H1 (cell line): ENCODE measurements around the gene FAM184B. TPM values are rescaled to one million over a fixed set of nuclear protein-coding genes. Genes with fewer than 3 reads are reported as not detected.

ENCODE experiments used
- CTCF ChIA-PET: fragments of 300-600 bp; sonication (Branson Sonifier 250); formaldehyde crosslinking; loops from one replicate; lab custom pipeline; 2021; ENCODE audit not compliant: partially characterized antibody; lab: Charles Lee
- POLR2A ChIA-PET: fragments of 300-600 bp; sonication (Branson Sonifier 250); formaldehyde crosslinking; loops from one replicate; lab custom pipeline; 2021; ENCODE audit warnings: inconsistent platforms; ENCODE audit not compliant: partially characterized antibody; lab: Charles Lee
- DNase-seq, 2 experiments: peaks; one replicate each; pipeline versions ENCODE4 v3.0.0 to v3.0.0-alpha.2; 2010 to 2022; ENCODE audit warnings: low spot score in 2 of 2, low read depth in 1 of 2, mixed read lengths in 1 of 2
- FAIRE-seq: peaks from 2 replicates; lab custom pipeline; 2011; peaks lifted over from hg19 to GRCh38; lab: Jason Lieb, UNC
- H2AFZ ChIP-seq: 2 replicates; pipeline ENCODE4 v1.8.1; 2012; ENCODE audit warnings: low read length, inconsistent platforms
- H2AK5ac ChIP-seq: 2 replicates; pipeline ENCODE4 v1.6.1; 2013; ENCODE audit warnings: low read depth, low read length
- H2BK120ac ChIP-seq: replicated peaks from 2 replicates; pipeline ENCODE3; 2013; ENCODE audit warnings: low read depth, low read length, inconsistent platforms
- H2BK12ac ChIP-seq: 2 replicates; pipeline ENCODE4 v1.6.1; 2013; ENCODE audit warnings: low read depth, low read length
- H2BK15ac ChIP-seq: 2 replicates; pipeline ENCODE4 v1.6.1; 2013; ENCODE audit warnings: low read length
- H2BK20ac ChIP-seq: 2 replicates; pipeline ENCODE4 v1.6.1; 2013; ENCODE audit warnings: low read length
- H2BK5ac ChIP-seq: 2 replicates; pipeline ENCODE4 v1.6.1; 2013; ENCODE audit warnings: low read depth, low read length
- H3K14ac ChIP-seq: 2 replicates; pipeline ENCODE4 v1.6.1; 2013; ENCODE audit warnings: inconsistent platforms; ENCODE audit not compliant: insufficient read length
- H3K18ac ChIP-seq: 2 replicates; pipeline ENCODE4 v1.6.1; 2013; ENCODE audit warnings: low read length; ENCODE audit errors: extremely low read depth
- H3K23ac ChIP-seq: 2 replicates; pipeline ENCODE4 v1.6.1; 2013; ENCODE audit warnings: inconsistent platforms; ENCODE audit not compliant: insufficient read length
- H3K23me2 ChIP-seq: 2 replicates; pipeline ENCODE4 v1.6.1; 2013; ENCODE audit warnings: low read depth, low read length
- H3K27ac ChIP-seq: 2 replicates; pipeline ENCODE4 v1.6.1; 2011; ENCODE audit warnings: low read depth, low read length, inconsistent platforms
- H3K27me3 ChIP-seq, 4 experiments: replicated peaks in 1 of 4; 1 replicate in 1 of 4; 2 replicates in 3 of 4; pipeline versions ENCODE4 v1.6.1 to v1.8.1; 2011 to 2013; ENCODE audit warnings: low read length in 3 of 4, mild to moderate bottlenecking in 3 of 4, inconsistent platforms in 2 of 4, mixed read lengths in 2 of 4, moderate library complexity in 1 of 4; ENCODE audit not compliant: control insufficient read depth in 3 of 4, insufficient read depth in 3 of 4; ENCODE audit errors: extremely low read depth in 1 of 4
- H3K36me3 ChIP-seq, 4 experiments: 2 replicates each; pipeline versions ENCODE4 v1.6.1 to v1.8.1; 2011 to 2013; ENCODE audit warnings: mild to moderate bottlenecking in 4 of 4, low read length in 3 of 4, moderate library complexity in 2 of 4, control low read depth in 1 of 4, inconsistent platforms in 1 of 4; ENCODE audit not compliant: insufficient read depth in 4 of 4, control insufficient read depth in 2 of 4
- H3K4ac ChIP-seq: replicated peaks from 2 replicates; pipeline ENCODE3; 2013; ENCODE audit warnings: low read length, low read depth, mixed read lengths, inconsistent platforms; ENCODE audit not compliant: insufficient read length
- H3K4me1 ChIP-seq, 4 experiments: replicated peaks in 1 of 4; 1 replicate in 1 of 4; 2 replicates in 3 of 4; pipeline versions ENCODE4 v1.6.1 to v1.8.1; 2011 to 2013; ENCODE audit warnings: low read length in 3 of 4, inconsistent platforms in 2 of 4, mixed read lengths in 1 of 4; ENCODE audit not compliant: insufficient read depth in 4 of 4, control insufficient read depth in 3 of 4
- H3K4me2 ChIP-seq, 2 experiments: 2 replicates each; pipeline versions ENCODE4 v1.6.1 to v1.8.1; 2011 to 2013; ENCODE audit warnings: low read depth in 2 of 2, low read length in 2 of 2, control low read depth in 1 of 2, inconsistent platforms in 1 of 2, mild to moderate bottlenecking in 1 of 2; ENCODE audit not compliant: insufficient read depth in 1 of 2
- H3K4me3 ChIP-seq, 4 experiments: fragments of 200-600, 300-600 bp in 1 of 4; sonication (generic), shearing (Covaris generic), sonication (Bioruptor Twin) in 1 of 4; 2 replicates each; pipeline versions ENCODE4 v1.5.1 to v1.8.1; 2011 to 2016; ENCODE audit warnings: low read length in 4 of 4, low read depth in 3 of 4, control low read depth in 2 of 4, inconsistent platforms in 2 of 4, mild to moderate bottlenecking in 2 of 4, mixed read lengths in 1 of 4, moderate library complexity in 1 of 4; ENCODE audit not compliant: insufficient read depth in 2 of 4; ENCODE audit errors: extremely low read depth in 1 of 4
- H3K56ac ChIP-seq: replicated peaks from 2 replicates; pipeline ENCODE3; 2013; ENCODE audit warnings: low read depth, mild to moderate bottlenecking, mixed read lengths, low read length, inconsistent platforms; ENCODE audit not compliant: insufficient read length
- H3K79me1 ChIP-seq: 2 replicates; pipeline ENCODE4 v1.6.1; 2013; ENCODE audit warnings: low read depth, low read length, control low read depth
- H3K79me2 ChIP-seq, 2 experiments: 2 replicates each; pipeline versions ENCODE4 v1.6.1 to v1.8.1; 2012 to 2013; ENCODE audit warnings: low read length in 2 of 2, mild to moderate bottlenecking in 2 of 2, inconsistent platforms in 1 of 2; ENCODE audit not compliant: insufficient read depth in 2 of 2, control insufficient read depth in 1 of 2
- H3K9ac ChIP-seq, 4 experiments: replicated peaks in 1 of 4; 1 replicate in 1 of 4; 2 replicates in 3 of 4; pipeline versions ENCODE4 v1.6.1 to v1.8.1; 2011 to 2013; ENCODE audit warnings: low read depth in 3 of 4, low read length in 3 of 4, control low read depth in 2 of 4, mild to moderate bottlenecking in 2 of 4, moderate library complexity in 2 of 4, inconsistent platforms in 1 of 4; ENCODE audit errors: extremely low read depth in 1 of 4
- H3K9me3 ChIP-seq, 2 experiments: 2 replicates each; pipeline versions ENCODE4 v1.6.1 to v1.8.1; 2012 to 2013; ENCODE audit warnings: mild to moderate bottlenecking in 2 of 2, moderate library complexity in 2 of 2, control low read depth in 1 of 2, inconsistent platforms in 1 of 2, low read depth in 1 of 2, low read length in 1 of 2, mixed read lengths in 1 of 2; ENCODE audit not compliant: insufficient read depth in 2 of 2
- H4K20me1 ChIP-seq, 2 experiments: replicated peaks in 1 of 2; 2 replicates each; pipeline versions ENCODE3 to v1.8.1; 2011 to 2013; ENCODE audit warnings: inconsistent platforms in 2 of 2, low read length in 2 of 2, mild to moderate bottlenecking in 1 of 2; ENCODE audit not compliant: insufficient read depth in 2 of 2, control insufficient read depth in 1 of 2
- H4K5ac ChIP-seq: 2 replicates; pipeline ENCODE4 v1.6.1; 2013; ENCODE audit warnings: low read length, low read depth, mixed read lengths, inconsistent platforms; ENCODE audit not compliant: insufficient read length
- H4K8ac ChIP-seq: 2 replicates; pipeline ENCODE4 v1.8.0; 2013; ENCODE audit warnings: mild to moderate bottlenecking, moderate library complexity, low read length, inconsistent platforms; ENCODE audit not compliant: insufficient read depth; ENCODE audit errors: extremely low read depth
- H4K91ac ChIP-seq: replicated peaks from 2 replicates; pipeline ENCODE3; 2013; ENCODE audit warnings: low read length, mixed read lengths, inconsistent platforms; ENCODE audit not compliant: insufficient read length
- POLR2A ChIP-seq, 2 experiments: IDR thresholded peaks; 1 replicate in 1 of 2; 2 replicates in 1 of 2; pipeline ENCODE4 v1.6.1; 2011; ENCODE audit warnings: low read depth in 2 of 2, low read length in 2 of 2, mild to moderate bottlenecking in 2 of 2; ENCODE audit errors: control extremely low read depth in 1 of 2
- SIX5 ChIP-seq: IDR thresholded peaks from 2 replicates; pipeline ENCODE4 v1.6.1; 2011; ENCODE audit warnings: mild to moderate bottlenecking, low read depth, low read length
- WGBS, 2 experiments: shearing (Covaris generic) in 1 of 2; methylation state at CpG; one replicate each; pipeline versions ENCODE4 v1.1.6 to v1.1.7; 2013 to 2015; ENCODE audit warnings: low lambda C conversion rate in 2 of 2, mixed read lengths in 2 of 2, inconsistent platforms in 1 of 2, low coverage in 1 of 2, missing lambda C conversion rate in 1 of 2; ENCODE audit not compliant: insufficient replicate concordance in 2 of 2, insufficient coverage in 1 of 2, insufficient read length in 1 of 2; ENCODE audit errors: extremely low coverage in 1 of 2, missing lambda C conversion rate in 1 of 2; 5-methylcytosine and 5-hydroxymethylcytosine counted together
- polyA plus RNA-seq, 7 experiments: library from polyadenylated mRNA; depleted of rRNA in 3 of 7; stranded (reverse) in 5 of 7; unstranded in 2 of 7; fragments of >200 nt in 5 of 7; fragments of 200-250 nt in 2 of 7; gene quantifications; 1 replicate in 5 of 7; 2 replicates in 1 of 7; 4 replicates in 1 of 7; pipeline versions ENCODE4 v1.2.1 to v1.2.3, GENCODE V29; 2011 to 2013; ENCODE audit warnings: missing spikeins in 2 of 7, mixed read lengths in 2 of 7
- total RNA-seq: library from RNA; stranded (reverse); fragmentation: NEBNext Ultra II Directional; extraction: Animal tissue kit (Norgen Biotek cat#: 25700); gene quantifications from 2 replicates; pipeline ENCODE4 v1.2.1, GENCODE V29; 2021

The FAM184B gene
- total and polyA plus RNA-seq, 2 of the 8 experiments (the other 6 are each of a cell fraction or from before 2014, with no cell fraction given) = 0.05 to 0.39 TPM

GRCh38 chr4:17763931-17764330, 17.5 kb downstream of the FAM184B start:
- Histone ChIP-seq H4K8ac (no peak overlapping the region), H3K23me2 (no peaks in the 10 kb centered on the region), H3K18ac (no peak overlapping the region), H2BK15ac (no peak overlapping the region), H3K4ac (no peak overlapping the region), H3K9me3 (peaks cover 0 to 15% of the 10 kb centered on the region in 2 experiments; a peak in 3 of 4 replicates), H2AK5ac (no peak overlapping the region), H2BK5ac (no peak overlapping the region), H3K4me2 (no peak overlapping the region), H4K5ac (no peak overlapping the region), H2AFZ (no peak overlapping the region), H3K9ac (no peak overlapping the region), H4K91ac (no peak overlapping the region), H3K36me3 (no peaks in the 10 kb centered on the region), H3K14ac (no peak overlapping the region), H4K20me1 (no peaks in the 10 kb centered on the region), H3K23ac (no peak overlapping the region), H3K27me3 (no peaks in the 10 kb centered on the region), H3K4me1 (peaks cover 0 to 7% (median 3%) of the 10 kb centered on the region in 4 experiments; a peak in 5 of 7 replicates), H3K4me3 (no peak overlapping the region), H3K56ac (no peak overlapping the region), H3K79me2 (no peaks in the 10 kb centered on the region), H2BK20ac (no peak overlapping the region), H3K27ac (no peak overlapping the region), H2BK120ac (no peak overlapping the region), H3K79me1 (no peaks in the 10 kb centered on the region), H2BK12ac (no peak overlapping the region)
- TF ChIP-seq POLR2A (IDR thresholded peaks at IDR 0.05; ENCODE audit: control extremely low read depth in 1 of 2, low read depth in 2 of 2, low read length in 2 of 2) (no peak), SIX5 (no peak)
- CTCF ChIA-PET = interaction anchor here (0.7 to 2.1 kb wide), 6 partner anchors 10 to 230 kb away, joined by 3 to 5 read pairs (median 4); partner anchors contain the start of gene FAM184B
- 74% methylated on average over 5 of the region's 5 CpGs; no CpG with 5 or more reads in 1 of the 2 experiments for WGBS, 2 experiments
- POLR2A ChIA-PET = no interaction called here
- FAIRE-seq = no peak
- DNase-seq = no peak
